ENCODE data around the gene PSORS1C1.

DNA sequence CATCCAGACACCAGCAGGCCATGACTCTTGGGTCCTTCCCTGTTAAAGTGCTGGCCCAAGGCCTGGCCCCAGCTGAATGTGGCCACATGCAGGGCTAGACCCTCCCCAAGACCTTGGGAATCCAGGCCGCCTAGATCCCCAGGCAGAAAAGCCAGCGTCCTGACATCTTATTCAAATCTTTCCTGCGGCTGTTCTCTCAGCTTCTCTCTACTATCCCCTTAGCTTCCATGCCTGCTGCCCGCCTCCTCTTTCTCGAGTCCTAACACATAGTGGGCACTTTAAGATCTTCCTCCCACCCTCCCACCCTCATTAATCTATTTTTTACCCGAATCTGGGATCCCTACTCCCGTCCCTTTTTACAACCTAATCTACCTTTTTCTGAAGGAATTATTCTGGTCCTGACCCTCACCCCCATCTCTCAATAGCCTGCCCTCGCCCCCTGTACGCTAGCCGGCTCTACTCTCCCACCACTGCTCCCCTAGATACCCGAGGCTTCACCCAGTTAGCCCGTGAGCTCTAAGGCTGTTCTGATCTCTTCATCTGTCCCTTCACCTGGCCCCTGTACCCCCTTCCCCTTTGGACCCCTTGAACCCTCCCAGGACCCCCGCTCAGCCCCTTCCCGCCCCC is 43.0 kb downstream of the PSORS1C1 start, which contains the start of gene CCHCR1:
- no peak for TF ChIP-seq EP300 (IDR thresholded peaks at IDR 0.05; ENCODE audit: borderline replicate concordance in 1 of 2, low read depth in 1 of 2, low read length in 1 of 2)
- TF ChIP-seq, protein P1, sequence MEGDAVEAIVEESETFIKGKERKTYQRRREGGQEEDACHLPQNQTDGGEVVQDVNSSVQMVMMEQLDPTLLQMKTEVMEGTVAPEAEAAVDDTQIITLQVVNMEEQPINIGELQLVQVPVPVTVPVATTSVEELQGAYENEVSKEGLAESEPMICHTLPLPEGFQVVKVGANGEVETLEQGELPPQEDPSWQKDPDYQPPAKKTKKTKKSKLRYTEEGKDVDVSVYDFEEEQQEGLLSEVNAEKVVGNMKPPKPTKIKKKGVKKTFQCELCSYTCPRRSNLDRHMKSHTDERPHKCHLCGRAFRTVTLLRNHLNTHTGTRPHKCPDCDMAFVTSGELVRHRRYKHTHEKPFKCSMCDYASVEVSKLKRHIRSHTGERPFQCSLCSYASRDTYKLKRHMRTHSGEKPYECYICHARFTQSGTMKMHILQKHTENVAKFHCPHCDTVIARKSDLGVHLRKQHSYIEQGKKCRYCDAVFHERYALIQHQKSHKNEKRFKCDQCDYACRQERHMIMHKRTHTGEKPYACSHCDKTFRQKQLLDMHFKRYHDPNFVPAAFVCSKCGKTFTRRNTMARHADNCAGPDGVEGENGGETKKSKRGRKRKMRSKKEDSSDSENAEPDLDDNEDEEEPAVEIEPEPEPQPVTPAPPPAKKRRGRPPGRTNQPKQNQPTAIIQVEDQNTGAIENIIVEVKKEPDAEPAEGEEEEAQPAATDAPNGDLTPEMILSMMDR (IDR thresholded peaks at IDR 0.05), result no peak
- TF ChIP-seq RAD21 (IDR thresholded peaks at IDR 0.05; ENCODE audit: low read length), result no peak
- TF ChIP-seq JUND (IDR thresholded peaks at IDR 0.05), result no peak
- TF ChIP-seq, protein P2, sequence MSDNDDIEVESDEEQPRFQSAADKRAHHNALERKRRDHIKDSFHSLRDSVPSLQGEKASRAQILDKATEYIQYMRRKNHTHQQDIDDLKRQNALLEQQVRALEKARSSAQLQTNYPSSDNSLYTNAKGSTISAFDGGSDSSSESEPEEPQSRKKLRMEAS (IDR thresholded peaks at IDR 0.05; ENCODE audit: low read depth), result no peak
- no peak for TF ChIP-seq POLR2AphosphoS5 (IDR thresholded peaks at IDR 0.05; ENCODE audit: low read depth, low read length)
- no peak for TF ChIP-seq TAF1 (IDR thresholded peaks at IDR 0.05; ENCODE audit: borderline replicate concordance, low read depth, low read length)
- TF ChIP-seq RFX5 (IDR thresholded peaks at IDR 0.05; ENCODE audit: low read length), result no peak
- no peak for TF ChIP-seq TEAD4 (IDR thresholded peaks at IDR 0.05; ENCODE audit: borderline replicate concordance, insufficient read depth)
- no peak for TF ChIP-seq FOXM1 (IDR thresholded peaks at IDR 0.05; ENCODE audit: low read depth)
- no peak for TF ChIP-seq YY1 (IDR thresholded peaks at IDR 0.05; ENCODE audit: low read depth)
- TF ChIP-seq, protein P3, sequence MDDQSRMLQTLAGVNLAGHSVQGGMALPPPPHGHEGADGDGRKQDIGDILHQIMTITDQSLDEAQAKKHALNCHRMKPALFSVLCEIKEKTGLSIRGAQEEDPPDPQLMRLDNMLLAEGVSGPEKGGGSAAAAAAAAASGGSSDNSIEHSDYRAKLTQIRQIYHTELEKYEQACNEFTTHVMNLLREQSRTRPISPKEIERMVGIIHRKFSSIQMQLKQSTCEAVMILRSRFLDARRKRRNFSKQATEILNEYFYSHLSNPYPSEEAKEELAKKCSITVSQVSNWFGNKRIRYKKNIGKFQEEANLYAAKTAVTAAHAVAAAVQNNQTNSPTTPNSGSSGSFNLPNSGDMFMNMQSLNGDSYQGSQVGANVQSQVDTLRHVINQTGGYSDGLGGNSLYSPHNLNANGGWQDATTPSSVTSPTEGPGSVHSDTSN (IDR thresholded peaks at IDR 0.05), result no peak
- no peak for TF ChIP-seq MXI1 (IDR thresholded peaks at IDR 0.05; ENCODE audit: low read depth, low read length)
